Astrocyte of the cerebellum (primary cell): ENCODE data around the gene MED12L.

Source experiments
- DNase-seq: peaks from one replicate; pipeline ENCODE4 v3.0.0-alpha.2; 2011; ENCODE audit warnings: low read depth
- H3K4me3 ChIP-seq: 2 replicates; pipeline ENCODE4 v1.5.1; 2011; ENCODE audit warnings: mild to moderate bottlenecking, low read depth, low read length, moderate library complexity
- CTCF ChIP-seq: IDR thresholded peaks from 2 replicates; pipeline ENCODE4 v1.5.1; 2012; ENCODE audit warnings: low read length, low read depth, moderate library complexity, mild to moderate bottlenecking; ENCODE audit errors: missing control alignments
- in situ Hi-C: cut with HindIII; loops from 2 replicates; pipeline ENCODE4 v1.10.0; 2017; ENCODE audit warnings: low sequenced_read_pairs

MED12L gene

GRCh38 chr3:151264605-151265004 is 179.1 kb downstream of the MED12L start:
- DNase-seq: no peak
- H3K4me3 ChIP-seq: no peak overlapping the region
- TF ChIP-seq CTCF: no peak
- in situ Hi-C loops: loop anchor here (5.0 kb wide), 1 partner anchor 32 kb away; no protein-coding TSS in a partner anchor

GRCh38 chr3:151265166-151265565 is 179.7 kb downstream of the MED12L start:
- H3K4me3 ChIP-seq: no peak overlapping the region
- DNase-seq: no peak
- in situ Hi-C loops: loop anchor here (5.0 kb wide), 1 partner anchor 33 kb away; no protein-coding TSS in a partner anchor
- no peak for TF ChIP-seq CTCF

GRCh38 chr3:151265866-151266265 is 180.4 kb downstream of the MED12L start:
- DNase-seq: no peak
- H3K4me3 ChIP-seq: no peak overlapping the region
- no peak for TF ChIP-seq CTCF
- in situ Hi-C loops: loop anchor here (5.0 kb wide), 1 partner anchor 34 kb away; no protein-coding TSS in a partner anchor

GRCh38 chr3:151267066-151267465 is 181.6 kb downstream of the MED12L start:
- in situ Hi-C loops: loop anchor here (5.0 kb wide), 1 partner anchor 35 kb away; no protein-coding TSS in a partner anchor
- DNase-seq: no peak
- no peak for TF ChIP-seq CTCF
- no peak overlapping the region for H3K4me3 ChIP-seq

GRCh38 chr3:151268267-151269235 is 183.1 kb downstream of the MED12L start:
- no peak overlapping the region for H3K4me3 ChIP-seq
- in situ Hi-C loops: loop anchor here (5.0 kb wide), 1 partner anchor 36 kb away; no protein-coding TSS in a partner anchor
- TF ChIP-seq CTCF: no peak
- DNase-seq: no peak

- TF ChIP-seq CTCF: no peak
- DNase-seq: no peak
- no peak overlapping the region for H3K4me3 ChIP-seq
- in situ Hi-C loops: loop anchor here (5.0 kb wide), 1 partner anchor 37 kb away; no protein-coding TSS in a partner anchor
These were observed 184.2 kb downstream of the MED12L start for GRCh38 chr3:151269631-151270030.
